H1 (cell line): Measurements from ENCODE around the gene FGF5. TPM values are rescaled to one million over a fixed set of nuclear protein-coding genes. Genes with fewer than 3 reads are reported as not detected.

Source experiments
- CTCF ChIA-PET: fragments of 300-600 bp; sonication (Branson Sonifier 250); formaldehyde crosslinking; loops from one replicate; lab custom pipeline; 2021; ENCODE audit not compliant: partially characterized antibody; lab: Charles Lee
- POLR2A ChIA-PET: fragments of 300-600 bp; sonication (Branson Sonifier 250); formaldehyde crosslinking; loops from one replicate; lab custom pipeline; 2021; ENCODE audit warnings: inconsistent platforms; ENCODE audit not compliant: partially characterized antibody; lab: Charles Lee
- DNase-seq, 2 experiments: peaks; one replicate each; pipeline versions ENCODE4 v3.0.0 to v3.0.0-alpha.2; 2010 to 2022; ENCODE audit warnings: low spot score in 2 of 2, low read depth in 1 of 2, mixed read lengths in 1 of 2
- FAIRE-seq: peaks from 2 replicates; lab custom pipeline; 2011; peaks lifted over from hg19 to GRCh38; lab: Jason Lieb, UNC
- H2AFZ ChIP-seq: 2 replicates; pipeline ENCODE4 v1.8.1; 2012; ENCODE audit warnings: low read length, inconsistent platforms
- H2AK5ac ChIP-seq: 2 replicates; pipeline ENCODE4 v1.6.1; 2013; ENCODE audit warnings: low read depth, low read length
- H2BK120ac ChIP-seq: replicated peaks from 2 replicates; pipeline ENCODE3; 2013; ENCODE audit warnings: low read depth, low read length, inconsistent platforms
- H2BK12ac ChIP-seq: 2 replicates; pipeline ENCODE4 v1.6.1; 2013; ENCODE audit warnings: low read depth, low read length
- H2BK15ac ChIP-seq: 2 replicates; pipeline ENCODE4 v1.6.1; 2013; ENCODE audit warnings: low read length
- H2BK20ac ChIP-seq: 2 replicates; pipeline ENCODE4 v1.6.1; 2013; ENCODE audit warnings: low read length
- H2BK5ac ChIP-seq: 2 replicates; pipeline ENCODE4 v1.6.1; 2013; ENCODE audit warnings: low read depth, low read length
- H3K14ac ChIP-seq: 2 replicates; pipeline ENCODE4 v1.6.1; 2013; ENCODE audit warnings: inconsistent platforms; ENCODE audit not compliant: insufficient read length
- H3K18ac ChIP-seq: 2 replicates; pipeline ENCODE4 v1.6.1; 2013; ENCODE audit warnings: low read length; ENCODE audit errors: extremely low read depth
- H3K23ac ChIP-seq: 2 replicates; pipeline ENCODE4 v1.6.1; 2013; ENCODE audit warnings: inconsistent platforms; ENCODE audit not compliant: insufficient read length
- H3K23me2 ChIP-seq: 2 replicates; pipeline ENCODE4 v1.6.1; 2013; ENCODE audit warnings: low read depth, low read length
- H3K27ac ChIP-seq: 2 replicates; pipeline ENCODE4 v1.6.1; 2011; ENCODE audit warnings: low read depth, low read length, inconsistent platforms
- H3K27me3 ChIP-seq, 4 experiments: replicated peaks in 1 of 4; 1 replicate in 1 of 4; 2 replicates in 3 of 4; pipeline versions ENCODE4 v1.6.1 to v1.8.1; 2011 to 2013; ENCODE audit warnings: low read length in 3 of 4, mild to moderate bottlenecking in 3 of 4, inconsistent platforms in 2 of 4, mixed read lengths in 2 of 4, moderate library complexity in 1 of 4; ENCODE audit not compliant: control insufficient read depth in 3 of 4, insufficient read depth in 3 of 4; ENCODE audit errors: extremely low read depth in 1 of 4
- H3K36me3 ChIP-seq, 4 experiments: 2 replicates each; pipeline versions ENCODE4 v1.6.1 to v1.8.1; 2011 to 2013; ENCODE audit warnings: mild to moderate bottlenecking in 4 of 4, low read length in 3 of 4, moderate library complexity in 2 of 4, control low read depth in 1 of 4, inconsistent platforms in 1 of 4; ENCODE audit not compliant: insufficient read depth in 4 of 4, control insufficient read depth in 2 of 4
- H3K4ac ChIP-seq: replicated peaks from 2 replicates; pipeline ENCODE3; 2013; ENCODE audit warnings: low read length, low read depth, mixed read lengths, inconsistent platforms; ENCODE audit not compliant: insufficient read length
- H3K4me1 ChIP-seq, 4 experiments: replicated peaks in 1 of 4; 1 replicate in 1 of 4; 2 replicates in 3 of 4; pipeline versions ENCODE4 v1.6.1 to v1.8.1; 2011 to 2013; ENCODE audit warnings: low read length in 3 of 4, inconsistent platforms in 2 of 4, mixed read lengths in 1 of 4; ENCODE audit not compliant: insufficient read depth in 4 of 4, control insufficient read depth in 3 of 4
- H3K4me2 ChIP-seq, 2 experiments: 2 replicates each; pipeline versions ENCODE4 v1.6.1 to v1.8.1; 2011 to 2013; ENCODE audit warnings: low read depth in 2 of 2, low read length in 2 of 2, control low read depth in 1 of 2, inconsistent platforms in 1 of 2, mild to moderate bottlenecking in 1 of 2; ENCODE audit not compliant: insufficient read depth in 1 of 2
- H3K4me3 ChIP-seq, 4 experiments: fragments of 200-600, 300-600 bp in 1 of 4; sonication (generic), shearing (Covaris generic), sonication (Bioruptor Twin) in 1 of 4; 2 replicates each; pipeline versions ENCODE4 v1.5.1 to v1.8.1; 2011 to 2016; ENCODE audit warnings: low read length in 4 of 4, low read depth in 3 of 4, control low read depth in 2 of 4, inconsistent platforms in 2 of 4, mild to moderate bottlenecking in 2 of 4, mixed read lengths in 1 of 4, moderate library complexity in 1 of 4; ENCODE audit not compliant: insufficient read depth in 2 of 4; ENCODE audit errors: extremely low read depth in 1 of 4
- H3K56ac ChIP-seq: replicated peaks from 2 replicates; pipeline ENCODE3; 2013; ENCODE audit warnings: low read depth, mild to moderate bottlenecking, mixed read lengths, low read length, inconsistent platforms; ENCODE audit not compliant: insufficient read length
- H3K79me1 ChIP-seq: 2 replicates; pipeline ENCODE4 v1.6.1; 2013; ENCODE audit warnings: low read depth, low read length, control low read depth
- H3K79me2 ChIP-seq, 2 experiments: 2 replicates each; pipeline versions ENCODE4 v1.6.1 to v1.8.1; 2012 to 2013; ENCODE audit warnings: low read length in 2 of 2, mild to moderate bottlenecking in 2 of 2, inconsistent platforms in 1 of 2; ENCODE audit not compliant: insufficient read depth in 2 of 2, control insufficient read depth in 1 of 2
- H3K9ac ChIP-seq, 4 experiments: replicated peaks in 1 of 4; 1 replicate in 1 of 4; 2 replicates in 3 of 4; pipeline versions ENCODE4 v1.6.1 to v1.8.1; 2011 to 2013; ENCODE audit warnings: low read depth in 3 of 4, low read length in 3 of 4, control low read depth in 2 of 4, mild to moderate bottlenecking in 2 of 4, moderate library complexity in 2 of 4, inconsistent platforms in 1 of 4; ENCODE audit errors: extremely low read depth in 1 of 4
- H3K9me3 ChIP-seq, 2 experiments: 2 replicates each; pipeline versions ENCODE4 v1.6.1 to v1.8.1; 2012 to 2013; ENCODE audit warnings: mild to moderate bottlenecking in 2 of 2, moderate library complexity in 2 of 2, control low read depth in 1 of 2, inconsistent platforms in 1 of 2, low read depth in 1 of 2, low read length in 1 of 2, mixed read lengths in 1 of 2; ENCODE audit not compliant: insufficient read depth in 2 of 2
- H4K20me1 ChIP-seq, 2 experiments: replicated peaks in 1 of 2; 2 replicates each; pipeline versions ENCODE3 to v1.8.1; 2011 to 2013; ENCODE audit warnings: inconsistent platforms in 2 of 2, low read length in 2 of 2, mild to moderate bottlenecking in 1 of 2; ENCODE audit not compliant: insufficient read depth in 2 of 2, control insufficient read depth in 1 of 2
- H4K5ac ChIP-seq: 2 replicates; pipeline ENCODE4 v1.6.1; 2013; ENCODE audit warnings: low read length, low read depth, mixed read lengths, inconsistent platforms; ENCODE audit not compliant: insufficient read length
- H4K8ac ChIP-seq: 2 replicates; pipeline ENCODE4 v1.8.0; 2013; ENCODE audit warnings: mild to moderate bottlenecking, moderate library complexity, low read length, inconsistent platforms; ENCODE audit not compliant: insufficient read depth; ENCODE audit errors: extremely low read depth
- H4K91ac ChIP-seq: replicated peaks from 2 replicates; pipeline ENCODE3; 2013; ENCODE audit warnings: low read length, mixed read lengths, inconsistent platforms; ENCODE audit not compliant: insufficient read length
- CBX8 ChIP-seq: fragments of 300-800, 300-1000 bp; sonication (generic); IDR thresholded peaks from 2 replicates; pipeline ENCODE4 v1.7.1; 2016; ENCODE audit warnings: low read depth, low read length, borderline replicate concordance
- EZH2 ChIP-seq: fragments of 200-600 bp; sonication (generic); IDR thresholded peaks from 2 replicates; pipeline ENCODE4 v1.7.1; 2012; ENCODE audit warnings: low read depth, mild to moderate bottlenecking, moderate library complexity, low read length, inconsistent platforms; ENCODE audit not compliant: severe bottlenecking
- SUZ12 ChIP-seq: fragments of 200-600 bp; sonication (generic); IDR thresholded peaks from 2 replicates; pipeline ENCODE4 v1.6.1; 2012; ENCODE audit warnings: mild to moderate bottlenecking, inconsistent platforms, low read length, moderate library complexity, mixed read lengths
- WGBS, 2 experiments: shearing (Covaris generic) in 1 of 2; methylation state at CpG; one replicate each; pipeline versions ENCODE4 v1.1.6 to v1.1.7; 2013 to 2015; ENCODE audit warnings: low lambda C conversion rate in 2 of 2, mixed read lengths in 2 of 2, inconsistent platforms in 1 of 2, low coverage in 1 of 2, missing lambda C conversion rate in 1 of 2; ENCODE audit not compliant: insufficient replicate concordance in 2 of 2, insufficient coverage in 1 of 2, insufficient read length in 1 of 2; ENCODE audit errors: extremely low coverage in 1 of 2, missing lambda C conversion rate in 1 of 2; 5-methylcytosine and 5-hydroxymethylcytosine counted together
- polyA plus RNA-seq, 7 experiments: library from polyadenylated mRNA; depleted of rRNA in 3 of 7; stranded (reverse) in 5 of 7; unstranded in 2 of 7; fragments of >200 nt in 5 of 7; fragments of 200-250 nt in 2 of 7; gene quantifications; 1 replicate in 5 of 7; 2 replicates in 1 of 7; 4 replicates in 1 of 7; pipeline versions ENCODE4 v1.2.1 to v1.2.3, GENCODE V29; 2011 to 2013; ENCODE audit warnings: missing spikeins in 2 of 7, mixed read lengths in 2 of 7
- total RNA-seq: library from RNA; stranded (reverse); fragmentation: NEBNext Ultra II Directional; extraction: Animal tissue kit (Norgen Biotek cat#: 25700); gene quantifications from 2 replicates; pipeline ENCODE4 v1.2.1, GENCODE V29; 2021

Gene FGF5
- total and polyA plus RNA-seq, 2 of the 8 experiments (the other 6 are each of a cell fraction or from before 2014, with no cell fraction given) = not detected

GRCh38 chr4:80268936-80269335, 2.5 kb downstream of the FGF5 start:
- Histone ChIP-seq H4K8ac (no peak overlapping the region), H3K9ac (no peak overlapping the region), H2AFZ (no peak overlapping the region), H2BK15ac (no peak overlapping the region), H3K23me2 (peaks cover 7% of the 10 kb centered on the region; the same call in 1 of the 2 replicates), H3K23ac (no peak overlapping the region), H3K4ac (no peak overlapping the region), H3K4me1 (peaks cover 0 to 26% (median 18%) of the 10 kb centered on the region in 4 experiments; a peak in 6 of 7 replicates), H3K27me3 (peaks cover 59 to 66% (median 63%) of the 10 kb centered on the region in 4 experiments), H3K56ac (no peak overlapping the region), H3K36me3 (no peaks in the 10 kb centered on the region; a peak in 1 of 8 replicates), H3K4me2 (peak overlapping the region; percentile 65 to 67; a peak in 2 of 4 replicates), H2BK12ac (no peak overlapping the region), H2BK20ac (no peak overlapping the region), H3K27ac (no peak overlapping the region), H3K79me1 (no peaks in the 10 kb centered on the region), H3K14ac (no peak overlapping the region), H3K79me2 (no peaks in the 10 kb centered on the region), H3K18ac (no peak overlapping the region), H4K5ac (no peak overlapping the region), H2AK5ac (no peak overlapping the region), H4K20me1 (peaks cover 14 to 21% of the 10 kb centered on the region in 2 experiments), H3K4me3 (peak overlapping the region in 3 of 4 experiments; percentile 1 to 50 (median 6); a peak in 2 of 8 replicates), H3K9me3 (no peaks in the 10 kb centered on the region), H2BK120ac (no peak overlapping the region), H2BK5ac (no peak overlapping the region), H4K91ac (no peak overlapping the region)
- CTCF ChIA-PET = interaction anchor here (0.9 to 1.5 kb wide), 7 partner anchors 9 to 94 kb away, joined by 3 to 4 read pairs (median 4); no protein-coding TSS in a partner anchor
- 39% methylated on average over 9 of the region's 9 CpGs; no CpG with 5 or more reads in 1 of the 2 experiments for WGBS, 2 experiments
- no peak for TF ChIP-seq CBX8
- TF ChIP-seq EZH2 = peak; percentile 18
- TF ChIP-seq SUZ12 = peak; percentile 6; the same call in 1 of the 2 replicates
- FAIRE-seq = peak; percentile 28
- no peak for DNase-seq
- POLR2A ChIA-PET = interaction anchor here (1.2 kb wide), 1 partner anchor 81 kb away, joined by 3 read pairs; no protein-coding TSS in a partner anchor
